Stimulated activated CD8-positive, alpha-beta memory T cell treated with anti-CD3 and anti-CD28 coated beads, Interleukin-7, amount 100 ng/mL, for 24 hours (primary cell): ENCODE data around the gene PNPO.
"Not testable (repeated sequence)": the region's sequence is repeated elsewhere in the genome, so short reads cannot be mapped to it uniquely, and the experiment has no call there.

ENCODE experiments used
- DNase-seq: peaks from one replicate; pipeline ENCODE4 v3.0.0-alpha.2; 2020; ENCODE audit warnings: low read depth

Gene PNPO

GRCh38 chr17:47918006-47918405, 23.4 kb upstream of the PNPO start:
- DNase-seq = no peak

- no peak for DNase-seq
Observed at GRCh38 chr17:47918991-47919390, 22.4 kb upstream of the PNPO start.

- not testable (repeated sequence) for DNase-seq
Observed at GRCh38 chr17:47919889-47920288, 21.5 kb upstream of the PNPO start.

GRCh38 chr17:47924785-47925677, 16.3 kb upstream of the PNPO start:
- DNase-seq = no peak

- DNase-seq = no peak
Observed at GRCh38 chr17:47925678-47925988, 15.7 kb upstream of the PNPO start.

- no peak for DNase-seq
Observed at GRCh38 chr17:47927821-47928400, 13.5 kb upstream of the PNPO start.

- no peak for DNase-seq
Observed at GRCh38 chr17:47928415-47928814, 13.0 kb upstream of the PNPO start.

- no peak for DNase-seq
Observed at GRCh38 chr17:47929218-47930000, 12.0 kb upstream of the PNPO start.

- no peak for DNase-seq
Observed at GRCh38 chr17:47931848-47932247, 9.5 kb upstream of the PNPO start.

GRCh38 chr17:47934856-47935255, 6.5 kb upstream of the PNPO start:
- no peak for DNase-seq

- DNase-seq = not testable (repeated sequence)
Observed at GRCh38 chr17:47935468-47935867, 5.9 kb upstream of the PNPO start.

- no peak for DNase-seq
Observed at GRCh38 chr17:47935961-47936360, 5.4 kb upstream of the PNPO start.

GRCh38 chr17:47937941-47938340, 3.4 kb upstream of the PNPO start:
- no peak for DNase-seq

GRCh38 chr17:47942096-47942510, 732 bp downstream of the PNPO start:
- no peak for DNase-seq

- no peak for DNase-seq
Observed at GRCh38 chr17:47942568-47942967, 1.2 kb downstream of the PNPO start.

- no peak for DNase-seq
Observed at GRCh38 chr17:47945080-47945479, 3.7 kb downstream of the PNPO start.

GRCh38 chr17:47945529-47946508, 4.4 kb downstream of the PNPO start:
- DNase-seq = no peak

- DNase-seq = no peak
Observed at GRCh38 chr17:47946516-47946915, 5.1 kb downstream of the PNPO start.

GRCh38 chr17:47946929-47947397, 5.6 kb downstream of the PNPO start:
- peak; percentile 54 for DNase-seq

- no peak for DNase-seq
Observed at GRCh38 chr17:47948706-47949196, 7.4 kb downstream of the PNPO start.

GRCh38 chr17:47949197-47949759, 7.9 kb downstream of the PNPO start:
- DNase-seq = peak; percentile 69
